GM12875 (cell line): ENCODE measurements around the gene NUTF2.
A peak's percentile ranks its signal among the peaks of the same experiment; 100 is the strongest.

Source experiments
- H3K4me3 ChIP-seq: one replicate; pipeline ENCODE4 v1.5.1; 2011; ENCODE audit warnings: low read depth, low read length, control low read depth
- CTCF ChIP-seq: IDR thresholded peaks from 2 replicates; pipeline ENCODE4 v1.5.1; 2011; ENCODE audit warnings: low read depth, mild to moderate bottlenecking, control low read depth, inconsistent platforms, low read length, moderate library complexity, borderline replicate concordance; ENCODE audit not compliant: insufficient read depth

The NUTF2 gene

GRCh38 chr16:67885545-67885944 lies 38.8 kb downstream of the NUTF2 start:
- TF ChIP-seq CTCF: no peak
- H3K4me3 ChIP-seq: no peak overlapping the region

GRCh38 chr16:67885976-67886375 lies 39.2 kb downstream of the NUTF2 start:
- no peak overlapping the region for H3K4me3 ChIP-seq
- TF ChIP-seq CTCF: no peak

- TF ChIP-seq CTCF: no peak
- no peak overlapping the region for H3K4me3 ChIP-seq
Observed at GRCh38 chr16:67886387-67886786, 39.7 kb downstream of the NUTF2 start.

GRCh38 chr16:67888331-67888730 lies 41.6 kb downstream of the NUTF2 start:
- TF ChIP-seq CTCF: no peak
- H3K4me3 ChIP-seq: no peak overlapping the region

- TF ChIP-seq CTCF: no peak
Observed at GRCh38 chr16:67892375-67892774, 45.6 kb downstream of the NUTF2 start.

GRCh38 chr16:67892899-67893742 lies 46.4 kb downstream of the NUTF2 start, which contains the start of gene PSKH1:
Gene PSKH1 (plus strand): TSS chr16:67893254. CDS start chr16:67908750, 15,496 bp downstream.
- no peak for TF ChIP-seq CTCF
- peak within 1 kb of the TSS; percentile 93 for H3K4me3 ChIP-seq

More at GRCh38 chr16:67892375-67892774, 45.6 kb downstream of the NUTF2 start:
- H3K4me3 ChIP-seq: peak overlapping the region; percentile 30
